Activated CD4-positive, alpha-beta T cell treated with anti-CD3 and anti-CD28 coated beads for 24 hours (primary cell): Measurements from ENCODE around the gene LCE2C.

Experiments
- DNase-seq, 2 donors: peaks; one replicate each; pipeline ENCODE4 v3.0.0-alpha.2; 2020; ENCODE audit warnings: low read depth in 2 of 2

Gene LCE2C

DNA sequence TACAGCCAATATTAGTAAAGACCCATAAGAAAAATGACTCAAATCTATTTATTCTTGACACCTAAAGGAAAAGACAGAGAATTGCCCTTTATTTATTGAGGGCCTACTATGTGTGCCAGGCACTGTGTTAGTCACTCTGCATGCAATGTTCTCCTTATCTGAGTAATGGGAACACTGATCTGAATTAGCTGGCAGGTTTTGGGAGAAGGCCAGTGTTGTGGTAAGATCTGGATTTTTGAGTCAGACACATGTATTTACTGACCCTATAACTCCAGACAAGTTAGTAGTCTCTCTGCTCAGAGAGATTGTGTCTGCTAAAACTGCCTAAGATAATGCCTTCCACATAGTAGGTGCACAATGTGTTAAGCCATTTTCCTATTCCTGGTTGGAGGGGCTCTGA lies 50.2 kb downstream of the LCE2C start:
- DNase-seq = no peak
